ENCODE data around the gene TBC1D2B.

TBC1D2B gene

GRCh38 chr15:78003539-78004008, 73.9 kb downstream of the TBC1D2B start:
- no peaks in the 10 kb centered on the region for H3K9me2 ChIP-seq (replicated peaks; ENCODE audit: insufficient read depth, low read length)
- H3K27ac ChIP-seq (ENCODE audit: low read length): no peak overlapping the region
- H3K4me1 ChIP-seq (ENCODE audit: low read length): no peaks in the 10 kb centered on the region
- no peak overlapping the region for H2AFZ ChIP-seq (ENCODE audit: low read length)
- no peaks in the 10 kb centered on the region for H3F3A ChIP-seq (ENCODE audit: insufficient read depth, low read length)
- H3K36me3 ChIP-seq (replicated peaks; ENCODE audit: insufficient read depth, low read length): no peaks in the 10 kb centered on the region
- H3K9me3 ChIP-seq (replicated peaks; ENCODE audit: insufficient read depth, low read length): no peaks in the 10 kb centered on the region
- H3K79me2 ChIP-seq (ENCODE audit: low read length): no peaks in the 10 kb centered on the region
- TF ChIP-seq EZH2phosphoT487 (IDR thresholded peaks at IDR 0.05; ENCODE audit: low read length) (no peak), EZH2 (optimal IDR thresholded peaks at IDR 0.05; ENCODE audit: low read depth, low read length) (no peak), CTCF (IDR thresholded peaks at IDR 0.05; ENCODE audit: low read length) (no peak)
- H3K4me3 ChIP-seq (ENCODE audit: low read length): no peak overlapping the region
- no peaks in the 10 kb centered on the region for H3K27me3 ChIP-seq (replicated peaks; ENCODE audit: insufficient read depth, low read length)
- H4K20me1 ChIP-seq (ENCODE audit: insufficient read depth, low read length): no peaks in the 10 kb centered on the region
- no peak overlapping the region for H3K9ac ChIP-seq (ENCODE audit: low read length)
- H3K4me2 ChIP-seq (ENCODE audit: low read depth, low read length): no peak overlapping the region
- no peak for DNase-seq

- no peaks in the 10 kb centered on the region for H4K20me1 ChIP-seq (ENCODE audit: insufficient read depth, low read length)
- TF ChIP-seq EZH2phosphoT487 (IDR thresholded peaks at IDR 0.05; ENCODE audit: low read length) (no peak), EZH2 (optimal IDR thresholded peaks at IDR 0.05; ENCODE audit: low read depth, low read length) (no peak), CTCF (IDR thresholded peaks at IDR 0.05; ENCODE audit: low read length) (no peak)
Measured at GRCh38 chr15:78002996-78003395, 74.5 kb downstream of the TBC1D2B start.

GRCh38 chr15:78001656-78002055, 75.9 kb downstream of the TBC1D2B start:
- H3K27ac ChIP-seq (ENCODE audit: low read length): no peak overlapping the region
- no peaks in the 10 kb centered on the region for H4K20me1 ChIP-seq (ENCODE audit: insufficient read depth, low read length)
- no peaks in the 10 kb centered on the region for H3F3A ChIP-seq (ENCODE audit: insufficient read depth, low read length)
- TF ChIP-seq EZH2phosphoT487 (IDR thresholded peaks at IDR 0.05; ENCODE audit: low read length) (no peak), EZH2 (optimal IDR thresholded peaks at IDR 0.05; ENCODE audit: low read depth, low read length) (no peak), CTCF (IDR thresholded peaks at IDR 0.05; ENCODE audit: low read length) (no peak)
- no peaks in the 10 kb centered on the region for H3K79me2 ChIP-seq (ENCODE audit: low read length)
- H3K36me3 ChIP-seq (replicated peaks; ENCODE audit: insufficient read depth, low read length): no peaks in the 10 kb centered on the region
- no peaks in the 10 kb centered on the region for H3K9me3 ChIP-seq (replicated peaks; ENCODE audit: insufficient read depth, low read length)
- H3K9me2 ChIP-seq (replicated peaks; ENCODE audit: insufficient read depth, low read length): no peaks in the 10 kb centered on the region
- DNase-seq: no peak
- no peaks in the 10 kb centered on the region for H3K27me3 ChIP-seq (replicated peaks; ENCODE audit: insufficient read depth, low read length)
- no peak overlapping the region for H3K4me2 ChIP-seq (ENCODE audit: low read depth, low read length)
- H3K9ac ChIP-seq (ENCODE audit: low read length): no peak overlapping the region
- H3K4me1 ChIP-seq (ENCODE audit: low read length): no peaks in the 10 kb centered on the region
- H3K4me3 ChIP-seq (ENCODE audit: low read length): no peak overlapping the region
- no peak overlapping the region for H2AFZ ChIP-seq (ENCODE audit: low read length)

More at GRCh38 chr15:78002996-78003395, 74.5 kb downstream of the TBC1D2B start:
- Histone ChIP-seq H3K36me3 (replicated peaks; ENCODE audit: insufficient read depth, low read length) (no peaks in the 10 kb centered on the region), H3K79me2 (ENCODE audit: low read length) (no peaks in the 10 kb centered on the region), H3K4me2 (ENCODE audit: low read depth, low read length) (no peak overlapping the region), H3F3A (ENCODE audit: insufficient read depth, low read length) (no peaks in the 10 kb centered on the region), H3K4me1 (ENCODE audit: low read length) (no peaks in the 10 kb centered on the region), H3K9ac (ENCODE audit: low read length) (no peak overlapping the region), H3K9me3 (replicated peaks; ENCODE audit: insufficient read depth, low read length) (no peaks in the 10 kb centered on the region), H2AFZ (ENCODE audit: low read length) (no peak overlapping the region), H3K27me3 (replicated peaks; ENCODE audit: insufficient read depth, low read length) (no peaks in the 10 kb centered on the region), H3K4me3 (ENCODE audit: low read length) (no peak overlapping the region), H3K9me2 (replicated peaks; ENCODE audit: insufficient read depth, low read length) (no peaks in the 10 kb centered on the region), H3K27ac (ENCODE audit: low read length) (no peak overlapping the region)
- no peak for DNase-seq
